ENCODE measurements around the gene HGD.
A peak's percentile ranks its signal among the peaks of the same experiment; 100 is the strongest.
"Not testable (repeated sequence)": the region's sequence is repeated elsewhere in the genome, so short reads cannot be mapped to it uniquely, and the experiment has no call there.

HGD gene

DNA sequence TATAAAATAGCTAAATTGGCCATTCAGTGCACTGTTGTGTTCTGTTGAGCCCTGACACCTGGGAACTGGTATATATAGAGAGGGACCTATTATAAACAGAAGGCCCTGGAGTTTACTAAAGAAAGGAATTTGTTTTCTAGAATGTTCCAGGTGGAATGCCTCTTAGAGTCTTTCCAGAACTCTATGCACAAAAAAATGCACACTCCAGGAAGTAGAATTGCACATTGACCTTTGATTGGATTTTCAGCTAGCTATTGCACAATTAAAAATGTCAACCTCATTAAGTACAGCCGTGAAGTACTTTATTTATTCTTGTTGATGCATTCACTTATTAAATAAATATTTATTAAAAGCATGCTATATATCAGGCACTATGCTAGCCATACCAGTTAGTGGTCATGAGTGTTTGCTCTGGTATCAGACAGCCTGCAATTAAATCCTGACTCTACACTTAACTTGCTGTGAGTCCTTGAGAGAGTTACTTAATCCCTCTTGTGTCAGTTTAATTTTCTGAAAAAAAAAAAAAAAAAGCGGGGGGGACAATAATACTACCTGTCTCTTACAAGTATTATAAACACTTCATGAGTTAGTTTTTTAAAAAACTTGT lies 45.1 kb downstream of the HGD start:
- no peak for DNase-seq

DNA sequence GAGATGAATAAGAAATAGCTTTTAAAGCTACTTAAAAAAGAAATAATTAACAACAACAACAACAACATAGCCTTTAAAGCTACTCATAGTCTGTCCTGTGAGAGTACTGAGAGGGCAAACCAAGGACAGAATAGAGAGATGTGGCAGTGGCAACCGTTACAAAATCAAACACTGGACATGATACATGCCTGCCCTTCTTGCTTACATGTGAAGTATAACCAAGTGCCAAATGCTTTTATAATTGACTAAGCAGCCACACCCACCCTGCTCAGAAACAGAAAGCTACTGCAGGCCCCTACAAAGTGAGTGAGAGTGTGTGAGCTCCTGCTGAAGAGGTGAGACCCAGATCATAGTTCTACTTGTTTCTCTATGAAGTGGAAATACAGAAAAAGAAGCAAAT lies 47.5 kb downstream of the HGD start:
- DNase-seq, result no peak

DNA sequence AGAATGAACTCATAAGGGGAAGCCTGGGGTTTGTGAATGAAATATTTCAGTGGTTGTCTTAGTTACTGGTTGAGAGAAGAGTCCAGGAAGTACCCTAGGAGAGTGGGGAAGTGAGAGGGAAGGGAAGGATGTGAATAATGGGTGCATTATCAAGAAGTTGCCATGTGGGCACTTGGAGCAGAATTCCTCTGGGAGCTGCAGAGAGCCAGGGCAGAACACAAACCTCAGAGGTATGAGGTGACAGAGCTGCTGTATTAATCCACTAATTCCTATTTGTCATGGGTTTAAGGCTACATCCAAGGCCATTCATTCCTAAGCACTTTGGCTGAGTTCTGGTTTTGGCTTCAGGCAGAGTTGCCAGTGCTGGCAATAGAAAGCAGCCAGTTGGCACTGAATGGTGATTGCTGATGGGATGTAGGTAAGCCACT lies 56.9 kb downstream of the HGD start:
- DNase-seq, result no peak

DNA sequence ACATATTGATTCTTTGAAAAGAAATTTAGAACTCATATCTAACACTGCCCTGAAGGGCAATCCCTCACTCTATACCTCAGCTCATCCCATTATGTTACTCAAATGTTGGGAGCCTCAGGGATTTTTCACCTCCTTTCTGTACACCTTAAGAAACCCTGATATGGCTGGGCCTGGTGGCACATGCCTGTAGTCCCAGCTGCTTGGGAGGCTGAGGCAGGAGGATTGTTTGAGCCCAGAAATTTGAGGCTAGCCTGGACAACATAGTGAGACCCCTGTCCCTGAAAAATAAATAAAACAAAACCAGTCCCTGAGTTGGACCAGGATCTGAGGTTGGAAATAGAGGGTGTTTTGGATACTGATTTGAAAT lies 58.3 kb downstream of the HGD start:
- no peak for DNase-seq

DNA sequence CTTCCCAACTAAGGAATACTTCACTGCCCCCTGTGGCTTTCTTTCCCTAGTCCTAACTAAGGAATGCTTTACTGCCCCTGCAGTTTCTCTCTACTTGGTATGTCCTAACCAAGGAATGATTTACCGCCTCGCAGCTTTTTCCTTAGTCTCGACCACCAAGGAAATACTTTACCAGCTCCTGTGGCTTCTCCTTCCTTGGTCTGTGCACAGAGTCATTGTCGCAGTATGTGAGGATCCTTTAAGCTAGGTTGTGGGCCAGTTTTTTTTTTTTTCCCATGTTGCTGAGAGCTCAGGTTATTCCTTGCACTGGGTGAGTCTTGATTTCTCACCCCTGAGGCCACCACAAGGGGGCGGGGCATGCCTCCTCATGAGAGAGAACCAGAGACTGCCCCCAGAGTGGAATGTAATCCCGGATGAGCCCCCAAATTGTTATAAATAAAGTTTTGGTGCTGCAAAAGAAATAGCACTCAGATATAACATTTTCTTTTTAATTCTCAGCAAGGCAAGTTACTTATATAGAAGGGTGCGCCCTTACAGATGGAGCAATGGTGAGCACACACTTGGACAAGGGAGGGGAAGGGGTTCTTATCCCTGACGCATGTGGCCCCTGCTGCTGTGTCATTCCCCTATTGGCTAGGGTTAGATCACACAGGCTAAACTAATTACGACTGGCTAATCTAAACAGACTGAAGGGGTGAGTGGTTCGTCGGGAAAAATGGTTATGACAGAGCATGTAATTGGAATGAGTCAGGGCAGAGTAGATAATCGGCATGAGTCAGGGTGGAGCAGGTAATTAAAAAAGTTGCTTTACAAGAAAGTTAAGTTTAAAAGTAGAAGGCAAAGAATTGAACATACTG lies 58.9 kb downstream of the HGD start:
- DNase-seq, result peak; percentile 5

DNA sequence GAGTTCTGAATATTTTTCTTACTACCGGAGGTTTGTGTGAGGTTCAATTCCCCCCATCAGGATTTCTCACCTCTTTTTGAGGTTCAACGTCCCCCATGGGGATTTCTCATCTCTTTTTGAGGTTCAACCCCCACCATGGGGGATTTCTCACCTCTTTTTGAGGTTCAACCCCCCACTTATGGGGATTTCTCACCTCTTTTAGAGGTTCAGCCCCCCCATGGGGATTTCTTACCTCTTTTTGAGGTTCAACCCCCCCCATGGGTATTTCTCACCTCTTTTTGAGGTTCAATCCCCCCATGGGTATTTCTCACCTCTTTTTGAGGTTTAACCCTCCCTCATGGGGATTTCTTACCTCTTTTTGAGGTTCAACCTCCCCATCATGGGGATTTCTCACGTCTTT lies 59.6 kb downstream of the HGD start:
- DNase-seq, result no peak

DNA sequence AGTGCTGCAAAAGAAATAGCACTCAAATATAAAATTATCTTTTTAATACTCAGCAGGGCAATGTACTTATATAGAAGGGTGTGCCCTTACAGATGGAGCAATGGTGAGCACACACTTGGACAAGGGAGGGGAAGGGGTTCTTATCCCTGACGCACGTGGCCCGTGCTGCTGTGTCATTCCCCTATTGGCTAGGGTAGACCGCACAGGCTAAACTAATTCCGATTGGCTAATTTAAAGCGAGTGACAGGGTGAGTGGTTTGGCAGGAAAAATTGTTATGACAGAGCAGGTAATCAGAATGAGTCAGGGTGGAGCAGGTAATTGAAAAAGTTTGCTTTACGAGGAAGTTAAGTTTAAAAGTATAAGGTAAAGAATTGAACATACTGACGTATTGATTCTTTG lies 65.3 kb downstream of the HGD start:
- DNase-seq, result not testable (repeated sequence)

DNA sequence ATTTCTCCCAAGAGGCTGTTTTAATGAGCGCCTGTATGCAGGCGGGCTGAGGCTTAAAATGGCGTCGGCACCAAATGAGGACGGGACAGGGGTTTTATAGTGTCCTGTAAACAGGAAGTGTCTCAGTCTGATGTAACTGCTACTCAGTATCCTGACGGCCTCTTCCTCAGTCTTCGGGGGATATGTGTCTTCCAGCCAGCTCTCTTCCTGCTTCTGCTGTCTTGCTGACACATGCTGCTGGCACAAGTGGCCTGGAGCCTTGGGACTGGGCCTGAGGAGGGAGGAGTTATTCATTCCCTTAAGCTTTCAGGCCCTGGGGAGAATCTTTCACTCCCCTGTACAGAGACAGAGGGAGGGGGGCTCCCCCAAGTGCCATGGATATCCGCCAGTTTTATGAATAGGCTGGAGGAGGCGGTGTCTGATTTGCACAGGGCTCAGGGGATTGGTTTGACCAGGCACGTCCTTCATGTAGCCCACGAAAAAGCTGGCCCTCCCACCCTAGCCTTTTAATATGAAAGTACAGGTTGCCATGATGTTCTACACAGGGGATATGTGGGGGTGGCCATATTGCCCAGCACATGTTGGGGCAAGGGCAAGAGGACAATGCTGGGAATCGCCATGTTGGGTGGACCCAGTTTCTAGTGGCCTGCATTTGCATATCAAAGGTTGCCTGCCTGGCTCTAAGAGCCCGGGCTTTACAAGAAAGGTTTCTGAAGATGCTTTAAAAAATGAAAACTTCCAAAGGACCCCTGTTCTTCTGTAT lies 66.0 kb downstream of the HGD start:
- no peak for DNase-seq

DNA sequence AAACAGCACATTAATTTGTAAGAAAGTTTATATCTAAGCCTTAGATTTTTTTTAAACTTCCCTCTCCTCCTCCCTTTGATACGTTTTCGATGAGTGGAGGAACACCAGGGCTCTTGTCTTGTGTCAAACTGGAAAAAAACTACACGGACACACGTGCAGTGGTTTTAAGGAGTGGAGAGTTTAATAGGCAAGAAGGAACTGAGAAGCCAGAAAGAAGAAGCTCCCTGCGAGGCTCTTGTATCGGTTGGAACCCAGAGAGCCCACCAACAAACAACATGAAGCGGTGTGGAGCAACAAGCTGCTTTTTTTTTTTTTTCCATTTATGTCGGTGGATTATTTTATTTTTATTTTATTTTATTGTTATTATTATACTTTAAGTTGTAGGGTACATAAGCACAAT lies 67.3 kb downstream of the HGD start:
- no peak for DNase-seq

DNA sequence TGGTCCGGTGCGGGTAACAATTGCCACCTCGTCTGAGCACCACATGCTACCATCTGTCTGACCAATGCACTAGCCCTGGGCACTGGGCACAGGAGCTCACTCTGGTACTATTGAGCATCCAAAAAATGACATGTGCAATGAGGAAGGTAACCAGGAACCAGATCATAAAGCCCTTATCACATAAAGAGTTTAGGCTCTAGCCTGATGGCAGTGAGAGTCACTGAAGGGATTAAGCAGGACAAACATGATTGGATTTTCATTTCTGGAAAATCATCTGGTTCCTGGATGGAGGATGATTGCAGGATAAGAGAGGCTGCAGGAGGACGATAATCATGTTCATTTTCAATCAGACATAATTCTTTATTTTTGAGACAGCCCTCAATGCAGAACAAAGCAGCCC lies 73.5 kb downstream of the HGD start:
- no peak for DNase-seq

DNA sequence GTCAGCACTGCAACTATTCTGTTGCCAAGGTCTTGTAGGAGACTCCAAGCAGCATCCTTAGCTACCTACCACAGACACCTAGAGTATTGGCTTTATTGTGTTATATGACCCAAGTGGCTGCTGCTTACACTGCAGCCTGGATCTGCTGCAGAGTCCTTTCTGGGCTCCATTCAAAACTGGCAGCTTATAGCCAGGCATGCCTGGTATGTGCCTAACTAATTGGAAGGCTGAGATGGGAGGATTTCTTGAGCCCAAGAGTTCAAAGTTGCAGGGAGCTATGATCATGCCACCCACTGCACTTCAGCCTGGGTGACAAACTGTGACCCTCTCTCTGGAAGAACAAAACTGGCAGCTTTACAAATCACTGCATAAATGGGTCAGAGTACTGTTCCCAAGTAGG lies 77.3 kb downstream of the HGD start:
- DNase-seq, result no peak

DNA sequence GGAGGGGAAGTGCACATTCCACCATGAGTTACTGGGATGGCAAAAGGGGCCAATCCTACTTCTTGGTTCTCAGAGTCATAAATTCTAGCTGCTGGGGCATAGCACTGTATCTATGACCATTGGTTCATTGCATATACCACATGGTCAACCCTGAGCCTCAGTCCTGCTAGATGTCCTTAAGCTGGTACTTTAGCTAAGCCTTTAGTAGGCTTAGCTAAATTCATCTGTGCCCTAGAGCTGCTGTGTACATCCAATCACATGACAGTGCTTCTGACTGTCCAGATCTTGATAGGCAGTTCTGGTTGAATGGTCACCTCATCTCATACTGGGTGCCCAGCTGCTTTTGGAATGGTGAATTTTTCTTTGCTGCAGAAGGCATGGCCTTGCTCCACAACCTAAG lies 77.7 kb downstream of the HGD start:
- DNase-seq, result no peak

DNA sequence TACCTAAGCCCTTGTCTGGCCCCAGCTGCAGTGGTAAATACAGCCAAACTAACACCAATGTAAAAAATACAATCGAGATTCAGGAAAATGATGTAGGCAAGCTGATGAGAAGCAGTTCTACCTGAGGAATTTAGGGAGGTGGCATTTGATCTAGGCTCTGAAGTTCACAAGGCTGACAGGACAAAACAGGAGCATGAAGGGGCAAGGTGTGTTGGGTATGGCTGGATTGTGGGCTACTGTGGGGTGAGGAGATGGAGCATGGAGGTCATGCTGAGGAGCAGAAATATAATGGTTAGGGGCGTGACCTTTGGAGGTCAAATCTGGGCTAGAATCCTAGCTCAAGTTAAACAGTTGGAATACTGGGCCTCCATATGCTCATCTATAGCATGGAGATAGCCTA lies 79.4 kb downstream of the HGD start:
- no peak for DNase-seq

DNA sequence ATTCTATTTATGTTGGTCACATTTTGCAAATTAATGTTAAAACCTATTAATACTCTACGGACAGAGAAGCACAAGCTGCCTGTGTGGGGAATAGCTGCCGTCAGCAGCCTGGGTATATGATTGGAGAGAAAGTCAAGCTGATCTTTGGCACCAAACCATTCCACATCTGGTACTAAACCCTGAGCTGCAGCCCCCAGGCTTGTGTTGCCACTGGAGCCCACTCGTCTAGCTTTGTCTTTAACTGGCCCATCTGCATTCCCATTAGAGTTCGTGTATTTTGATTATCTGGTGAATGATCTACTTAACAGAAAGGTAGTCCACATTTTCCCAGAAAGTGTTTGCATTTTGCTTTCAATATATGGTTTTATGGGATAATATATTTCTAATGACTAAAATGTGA lies 80.5 kb downstream of the HGD start:
- no peak for DNase-seq

DNA sequence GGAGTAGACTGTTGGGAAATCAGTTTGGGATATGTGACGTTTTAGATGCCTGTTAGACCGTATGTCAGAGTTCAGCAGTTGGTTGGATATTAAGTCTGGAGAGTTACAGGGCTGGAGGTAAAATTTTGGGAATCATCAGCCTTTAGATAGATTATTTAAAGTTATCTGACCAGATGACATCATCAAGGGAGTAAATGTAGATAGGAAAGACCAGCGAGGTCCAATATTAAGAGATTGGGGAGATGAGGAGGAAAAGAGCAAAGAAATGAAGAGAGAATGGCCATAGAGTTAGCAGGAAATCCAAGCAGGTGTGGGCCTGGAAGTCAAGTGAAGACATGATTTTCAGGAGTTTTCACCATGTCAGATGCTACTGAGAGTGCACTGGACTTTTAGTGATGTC lies 82.8 kb downstream of the HGD start:
- no peak for DNase-seq

DNA sequence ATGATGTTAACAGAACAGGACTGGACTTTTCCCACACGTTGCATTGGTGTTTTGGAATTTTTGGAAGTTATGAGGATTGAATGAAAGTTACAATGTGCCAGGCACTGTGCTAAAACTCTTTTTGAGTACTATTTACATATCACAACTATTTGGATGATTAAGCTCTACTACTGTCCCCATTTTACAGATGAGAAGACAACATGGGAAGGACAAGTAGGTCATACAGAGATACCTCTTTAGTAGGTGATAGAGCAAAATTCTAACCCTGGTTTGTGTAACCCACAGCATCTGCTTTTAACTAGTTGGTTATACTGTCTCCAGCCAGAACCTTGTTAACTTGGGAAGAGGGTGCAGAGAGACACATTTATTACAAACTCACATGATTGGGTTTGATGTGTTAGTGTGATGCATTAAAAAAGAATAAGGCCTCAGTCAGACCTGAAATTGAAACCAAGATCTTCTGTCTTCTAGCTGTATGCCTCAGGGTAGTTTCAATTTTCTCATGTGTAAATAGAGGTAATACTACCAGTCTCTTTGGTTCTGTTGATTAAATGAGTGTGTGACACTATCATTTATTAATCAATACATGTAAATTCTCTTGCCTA lies 84.5 kb downstream of the HGD start:
- peak; percentile 37 for DNase-seq

DNA sequence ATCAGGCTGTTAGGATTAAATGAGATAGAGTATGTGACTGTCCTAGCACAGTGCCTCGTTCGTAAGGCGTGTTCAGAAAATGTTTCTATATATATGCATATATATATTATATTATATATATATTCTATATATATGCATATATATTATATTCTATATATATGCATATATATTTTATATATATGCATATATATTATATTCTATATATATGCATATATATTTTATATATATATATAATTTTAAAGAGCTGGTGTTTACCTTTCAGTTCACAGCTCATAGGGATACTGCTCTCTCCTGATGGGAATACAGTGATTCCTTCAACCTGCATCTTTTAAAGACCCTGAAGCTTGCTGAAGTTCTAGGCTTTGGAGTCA lies 85.2 kb downstream of the HGD start:
- no peak for DNase-seq

DNA sequence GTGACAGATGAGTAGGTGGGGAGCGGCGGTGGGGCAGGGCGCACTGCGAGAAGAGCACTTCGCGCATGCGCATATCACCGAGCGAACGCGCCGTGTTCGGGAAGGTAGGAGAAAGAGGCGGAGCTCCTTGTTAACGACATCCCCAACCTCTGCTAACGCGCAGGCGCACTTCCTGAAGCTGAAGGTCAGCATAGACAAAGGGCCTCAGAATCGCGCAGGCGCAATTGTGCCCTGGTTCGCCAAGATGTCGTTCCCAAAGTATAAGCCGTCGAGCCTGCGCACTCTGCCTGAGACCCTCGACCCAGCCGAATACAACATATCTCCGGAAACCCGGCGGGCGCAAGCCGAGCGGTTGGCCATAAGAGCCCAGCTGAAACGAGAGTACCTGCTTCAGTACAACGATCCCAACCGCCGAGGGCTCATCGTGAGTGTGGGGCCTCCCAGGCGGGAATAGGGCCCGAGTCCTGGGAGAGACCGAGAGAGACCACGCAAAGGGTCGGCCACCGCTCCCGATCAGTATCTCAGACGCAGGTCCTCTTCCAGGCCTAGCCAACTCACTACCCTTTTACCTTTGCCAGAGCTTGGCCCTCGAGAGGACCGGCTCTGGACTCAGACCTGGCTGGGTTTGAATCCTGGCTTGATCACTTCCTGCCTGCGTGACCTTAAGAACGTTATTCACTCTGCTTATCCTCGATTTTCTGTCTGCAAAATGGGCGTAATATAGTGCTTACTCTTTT lies 85.8 kb downstream of the HGD start, which contains the start of gene NDUFB4:
TSS of gene NDUFB4 (plus strand) at position 221 of the 737 bp plus-strand sequence. CDS start at position 245, 24 bp downstream.
- DNase-seq, result peak; percentile 98

DNA sequence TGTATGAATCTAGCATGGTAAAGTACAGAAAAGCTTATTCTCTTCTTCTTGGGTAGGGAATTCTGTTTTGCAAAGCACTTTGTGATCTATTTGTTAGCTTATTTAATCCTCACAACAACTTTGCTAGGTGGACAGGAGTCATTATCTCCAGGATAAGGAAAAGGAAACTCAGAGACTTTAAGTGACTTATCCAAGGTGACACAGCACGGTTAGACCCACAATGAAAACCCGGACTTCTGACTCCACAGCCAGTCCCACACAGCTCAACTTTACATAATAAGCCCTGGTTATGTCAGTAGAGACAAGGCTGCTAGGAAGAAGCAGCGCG lies 86.3 kb downstream of the HGD start:
- no peak for DNase-seq

DNA sequence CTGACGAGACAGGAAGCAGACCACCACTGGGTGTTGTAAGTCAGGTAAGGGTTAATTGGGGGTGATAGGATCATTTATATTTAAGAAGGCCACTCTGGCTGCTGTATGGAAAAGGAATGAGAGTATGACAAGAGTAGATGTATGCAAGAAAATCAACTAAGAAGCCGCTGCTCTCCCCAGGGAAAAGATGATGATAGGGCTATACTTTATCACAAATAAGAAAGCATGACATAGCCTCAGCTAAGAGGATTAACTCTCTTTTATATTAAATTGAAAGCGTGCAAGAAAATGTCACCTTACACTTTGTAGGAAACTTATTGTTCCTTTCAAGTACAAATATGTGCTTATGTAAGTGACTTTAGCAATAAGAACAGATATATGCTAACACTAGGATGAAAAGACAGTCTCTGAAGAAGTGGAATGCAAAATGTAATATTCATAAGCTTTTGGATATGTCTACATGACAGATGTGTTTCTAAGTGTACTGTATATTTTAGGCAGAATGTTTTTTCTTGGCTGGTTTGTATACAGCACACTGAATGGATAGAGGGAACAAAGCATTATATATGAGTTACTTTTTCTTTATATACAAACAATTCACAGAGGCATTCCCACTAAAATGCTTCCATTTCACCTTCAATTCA lies 94.6 kb downstream of the HGD start:
- no peak for DNase-seq
